SH-SY5Y (cell line): Measurements from ENCODE around the gene ATP12A.

Source experiments
- GATA2 ChIP-seq: IDR thresholded peaks from 2 replicates; pipeline ENCODE4 v1.6.1; 2011; ENCODE audit warnings: mild to moderate bottlenecking, low read depth, low read length
- GATA3 ChIP-seq: IDR thresholded peaks from 2 replicates; pipeline ENCODE4 v1.6.1; 2011; ENCODE audit warnings: low read depth, mild to moderate bottlenecking, low read length, moderate library complexity

DNA sequence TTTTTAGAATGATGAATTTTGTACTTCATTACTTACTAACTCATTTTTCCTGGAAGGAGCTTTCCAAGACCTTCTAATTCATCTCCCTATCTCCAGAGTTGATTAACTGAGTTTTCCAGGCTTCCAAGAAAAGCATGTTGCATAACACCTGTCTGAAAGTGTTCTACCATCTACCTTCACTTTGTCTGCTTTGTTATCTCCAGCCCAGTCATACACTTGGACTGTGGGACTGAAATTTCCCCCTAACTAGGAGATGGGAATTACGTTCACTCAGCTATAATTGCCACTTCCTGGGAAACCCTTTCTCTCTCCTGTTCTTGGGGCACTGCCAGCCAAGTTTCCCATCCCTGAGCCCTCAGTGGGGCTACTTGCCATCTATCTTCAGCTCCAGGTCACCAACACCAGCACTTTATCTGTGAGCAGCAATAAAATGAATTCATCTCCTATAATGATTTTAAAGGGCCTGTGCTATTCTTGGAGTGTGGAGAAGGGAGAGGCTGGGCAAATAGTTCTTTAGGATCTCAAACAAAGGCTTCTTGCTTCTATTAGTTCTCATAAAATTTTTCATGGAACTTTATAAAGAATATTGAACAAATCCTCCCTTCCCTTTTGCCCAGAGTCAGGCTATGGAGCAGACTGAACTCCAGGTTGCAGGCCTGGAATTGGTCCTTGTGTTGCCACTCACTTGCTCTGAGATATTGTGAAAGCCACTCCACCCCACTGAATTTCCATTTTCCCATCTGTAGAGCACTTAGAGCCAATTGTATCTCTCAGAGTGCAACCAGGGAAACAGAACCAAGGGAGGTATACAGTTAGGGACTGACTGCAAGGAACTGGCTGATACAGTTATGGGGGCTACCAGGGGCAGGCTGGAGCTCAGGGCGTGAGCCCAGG, 17.8 kb upstream of the ATP12A start:
- TF ChIP-seq GATA3 (no peak), GATA2 (no peak)
